ENCODE results near the gene TICAM1.
A peak's percentile ranks its signal among the peaks of the same experiment; 100 is the strongest.

TICAM1 gene

DNA sequence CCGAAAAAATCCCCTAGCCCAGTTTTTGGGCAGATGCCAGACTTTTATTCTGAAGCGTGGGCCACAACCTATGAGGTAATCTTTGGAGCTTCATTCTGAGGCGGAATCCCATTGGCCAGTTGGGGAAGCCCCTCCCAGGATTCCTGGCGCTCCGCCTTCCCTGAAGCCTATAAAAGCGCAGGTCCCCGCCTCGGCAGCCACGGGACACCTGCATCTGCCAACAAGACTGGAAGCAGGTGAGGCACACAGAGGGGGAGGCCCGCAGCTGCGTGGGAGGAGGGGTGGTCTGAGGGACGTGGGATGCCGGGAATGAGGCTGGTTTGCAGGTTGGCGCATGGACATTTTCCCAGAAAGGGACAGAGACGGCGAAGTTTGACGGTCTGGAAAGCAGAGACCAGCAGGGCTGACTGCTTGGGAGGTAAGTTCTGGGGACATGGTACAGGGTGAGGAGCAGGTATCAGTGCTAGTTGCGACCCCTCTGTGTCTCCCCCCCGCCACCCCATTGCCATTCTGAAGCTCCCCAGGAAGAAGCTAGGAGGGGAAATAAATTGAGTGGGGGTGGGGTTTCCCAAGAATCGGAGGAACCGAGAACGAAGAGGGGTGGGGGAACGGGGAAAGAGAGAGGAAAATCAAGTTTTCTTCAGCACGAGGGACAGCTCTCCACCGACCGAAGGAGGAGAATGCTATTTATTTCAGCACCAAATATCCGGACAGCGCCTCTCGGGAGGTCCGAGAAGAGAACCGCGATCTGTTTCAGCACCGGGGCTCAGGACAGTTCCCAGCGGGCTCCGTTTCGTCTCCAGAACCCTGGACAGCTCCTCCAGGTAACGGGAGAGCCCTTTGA is 62.4 kb downstream of the TICAM1 start:
- peak; percentile 85 to 97 for DNase-seq
